T-helper 9 cell (primary cell): ENCODE results near the gene DDX10.
"Not testable (repeated sequence)": the region's sequence is repeated elsewhere in the genome, so short reads cannot be mapped to it uniquely, and the experiment has no call there.

Source experiments
- DNase-seq: peaks from one replicate; pipeline ENCODE4 v3.0.0-alpha.2; 2020

The DDX10 gene

GRCh38 chr11:108775324-108775723 is 110.5 kb downstream of the DDX10 start:
- no peak for DNase-seq

- DNase-seq = not testable (repeated sequence)
These were observed 114.3 kb downstream of the DDX10 start for GRCh38 chr11:108779147-108779546.

- no peak for DNase-seq
These were observed 115.2 kb downstream of the DDX10 start for GRCh38 chr11:108780119-108780518.

GRCh38 chr11:108781946-108782345 is 117.1 kb downstream of the DDX10 start:
- no peak for DNase-seq

- no peak for DNase-seq
These were observed 121.6 kb downstream of the DDX10 start for GRCh38 chr11:108786281-108786990.

- no peak for DNase-seq
These were observed 122.2 kb downstream of the DDX10 start for GRCh38 chr11:108787105-108787504.

GRCh38 chr11:108788565-108789199 is 123.8 kb downstream of the DDX10 start:
- no peak for DNase-seq

- no peak for DNase-seq
These were observed 125.8 kb downstream of the DDX10 start for GRCh38 chr11:108790501-108791299.

GRCh38 chr11:108793138-108793537 is 128.3 kb downstream of the DDX10 start:
- DNase-seq = no peak

- no peak for DNase-seq
These were observed 128.7 kb downstream of the DDX10 start for GRCh38 chr11:108793611-108794010.

GRCh38 chr11:108796551-108796950 is 131.7 kb downstream of the DDX10 start:
- no peak for DNase-seq

- no peak for DNase-seq
These were observed 132.8 kb downstream of the DDX10 start for GRCh38 chr11:108797578-108798100.

- DNase-seq = no peak
These were observed 137.6 kb downstream of the DDX10 start for GRCh38 chr11:108802492-108802891.

GRCh38 chr11:108803776-108804175 is 138.9 kb downstream of the DDX10 start:
- DNase-seq = no peak

GRCh38 chr11:108804511-108804910 is 139.6 kb downstream of the DDX10 start:
- no peak for DNase-seq

GRCh38 chr11:108805030-108805429 is 140.2 kb downstream of the DDX10 start:
- no peak for DNase-seq

- DNase-seq = no peak
These were observed 142.4 kb downstream of the DDX10 start for GRCh38 chr11:108807262-108807661.

GRCh38 chr11:108813086-108813485 is 148.2 kb downstream of the DDX10 start:
- no peak for DNase-seq

GRCh38 chr11:108817976-108818375 is 153.1 kb downstream of the DDX10 start:
- no peak for DNase-seq

GRCh38 chr11:108818971-108819370 is 154.1 kb downstream of the DDX10 start:
- no peak for DNase-seq

GRCh38 chr11:108819957-108820356 is 155.1 kb downstream of the DDX10 start:
- DNase-seq = no peak

- not testable (repeated sequence) for DNase-seq
These were observed 159.1 kb downstream of the DDX10 start for GRCh38 chr11:108823960-108824359.

- DNase-seq = no peak
These were observed 159.7 kb downstream of the DDX10 start for GRCh38 chr11:108824545-108824944.
